ENCODE results near the gene TEK. TPM values are rescaled to one million over a fixed set of nuclear protein-coding genes. Genes with fewer than 3 reads are reported as not detected.

Gene TEK
- total RNA-seq, 4 donors from 2014 or later: 4.4 to 25.3 (median 13.2) TPM

- Histone ChIP-seq H3K27me3 (no peaks in the 10 kb centered on the region), H3K4me3 (no peak overlapping the region), H3K9me3 (no peaks in the 10 kb centered on the region), H3K4me1 (peaks cover 0 to 9% (median 4%) of the 10 kb centered on the region in 3 donors), H3K27ac (no peak overlapping the region), H3K36me3 (no peaks in the 10 kb centered on the region)
- ATAC-seq: no peak
- no peak for TF ChIP-seq POLR2A (IDR thresholded peaks at IDR 0.05)
- TF ChIP-seq CTCF (IDR thresholded peaks at IDR 0.05): no peak
- no peak for TF ChIP-seq POLR2AphosphoS5 (IDR thresholded peaks at IDR 0.05)
- TF ChIP-seq EP300 (IDR thresholded peaks at IDR 0.05): no peak
- WGBS, 2 donors (ENCODE audit: low coverage in 1 of 2): 60% methylated on average over 1 of the region's 1 CpG; no CpG with 5 or more reads in 1 of the 2 donors
These were observed 79.4 kb downstream of the TEK start for GRCh38 chr9:27188426-27188825.

- Histone ChIP-seq H3K36me3 (no peaks in the 10 kb centered on the region), H3K9me3 (no peaks in the 10 kb centered on the region), H3K4me1 (peaks cover 0 to 10% (median 4%) of the 10 kb centered on the region in 3 donors), H3K27ac (no peak overlapping the region), H3K4me3 (no peak overlapping the region), H3K27me3 (no peaks in the 10 kb centered on the region)
- no peak for TF ChIP-seq CTCF (IDR thresholded peaks at IDR 0.05)
- TF ChIP-seq EP300 (IDR thresholded peaks at IDR 0.05): no peak
- TF ChIP-seq POLR2A (IDR thresholded peaks at IDR 0.05): no peak
- ATAC-seq: no peak
- WGBS, 2 donors (ENCODE audit: low coverage in 1 of 2): 100% methylated on average over 1 of the region's 1 CpG
These were observed 80.4 kb downstream of the TEK start for GRCh38 chr9:27189426-27189825.

- no peak for ATAC-seq
- no peak overlapping the region for H3K4me3 ChIP-seq
These were observed 83.4 kb downstream of the TEK start for GRCh38 chr9:27192291-27192960.

GRCh38 chr9:27193886-27194285 lies 84.9 kb downstream of the TEK start:
- TF ChIP-seq POLR2AphosphoS5 (IDR thresholded peaks at IDR 0.05): no peak
- TF ChIP-seq EP300 (IDR thresholded peaks at IDR 0.05): no peak
- no peak for TF ChIP-seq POLR2A (IDR thresholded peaks at IDR 0.05)
- no peak for TF ChIP-seq CTCF (IDR thresholded peaks at IDR 0.05)
- ATAC-seq: no peak
- Histone ChIP-seq H3K27ac (no peak overlapping the region), H3K36me3 (no peaks in the 10 kb centered on the region), H3K9me3 (no peaks in the 10 kb centered on the region), H3K27me3 (no peaks in the 10 kb centered on the region), H3K4me3 (no peak overlapping the region), H3K4me1 (peaks cover 0 to 15% (median 4%) of the 10 kb centered on the region in 3 donors)
- WGBS, 2 donors (ENCODE audit: low coverage in 1 of 2): 82 to 100% methylated on average over 1 of the region's 1 CpG

More at GRCh38 chr9:27192291-27192960, 83.4 kb downstream of the TEK start:
- Histone ChIP-seq H3K27me3 (no peaks in the 10 kb centered on the region), H3K9me3 (no peaks in the 10 kb centered on the region), H3K27ac (peak overlapping the region in 3 of 4 donors; percentile 26 to 75 (median 50)), H3K4me1 (peaks cover 0 to 15% (median 4%) of the 10 kb centered on the region in 3 donors), H3K36me3 (no peaks in the 10 kb centered on the region)
- TF ChIP-seq POLR2A (IDR thresholded peaks at IDR 0.05) (no peak), CTCF (IDR thresholded peaks at IDR 0.05) (no peak), EP300 (IDR thresholded peaks at IDR 0.05) (no peak), POLR2AphosphoS5 (IDR thresholded peaks at IDR 0.05) (no peak)
- WGBS, 2 donors (ENCODE audit: low coverage in 1 of 2): 23 to 27% methylated on average over 7 to 8 of the region's 10 CpGs
